HL-60/S4 treated with retinoic acid at 250 ng/mL for 4 days and 3 days (cell line): ENCODE results near the gene OSBPL5.

Source experiments
- in situ Hi-C: fragments of 300-500 bp; cut with MboI; formaldehyde crosslinking; loops from 2 replicates; pipeline ENCODE4 v1.7.0; 2022; ENCODE audit warnings: low sequenced_read_pairs

The OSBPL5 gene

DNA sequence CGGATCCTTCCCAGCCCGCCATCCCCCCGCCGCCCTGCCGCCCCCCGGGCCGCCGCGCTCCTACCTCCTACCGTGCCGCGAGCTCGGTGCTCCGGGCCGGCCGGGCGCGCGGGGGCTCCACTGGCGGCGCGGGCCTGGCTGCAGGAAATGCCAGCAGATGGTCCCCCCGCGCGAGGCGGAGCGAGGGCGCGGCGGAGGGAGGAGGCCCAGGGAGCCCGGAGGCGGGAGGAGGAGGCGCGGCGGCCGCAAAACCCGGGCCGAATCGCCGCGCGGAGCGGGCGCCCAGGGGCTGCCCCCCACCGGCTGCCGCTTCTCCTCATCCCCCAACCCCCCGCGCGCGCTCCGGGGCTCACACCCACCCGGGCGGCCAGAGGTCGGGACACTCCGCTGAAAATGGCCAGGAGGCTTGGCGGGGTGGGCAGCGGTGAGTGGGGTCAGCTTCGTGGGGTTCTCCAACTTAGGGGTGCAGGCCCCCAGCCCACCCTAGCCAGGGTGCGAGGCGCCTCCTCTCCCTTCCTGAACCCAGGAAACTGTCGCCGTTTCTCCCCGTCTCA, at the start of gene OSBPL5:
OSBPL5 (minus strand) TSS at position 159 of the 554 bp plus-strand sequence. CDS start 36,162 bp downstream, outside the sequence.
- in situ Hi-C loops: no loop called here

DNA sequence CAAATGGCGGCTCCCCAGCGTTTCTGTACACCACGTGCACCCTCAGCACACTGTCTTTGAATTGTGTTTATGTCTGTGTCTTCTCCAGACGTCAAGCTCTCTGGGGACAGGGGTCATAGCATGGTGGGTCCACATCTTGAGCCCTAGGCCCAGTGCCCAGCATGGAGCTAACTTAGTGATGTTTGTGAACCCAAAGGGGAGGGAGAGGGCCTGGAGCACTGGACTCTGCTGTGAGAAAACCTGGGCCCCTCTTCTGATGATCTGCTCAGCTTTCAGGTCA, 49.2 kb upstream of the OSBPL5 start:
- in situ Hi-C loops: loop anchor here (10.0 kb wide), 1 partner anchor 110 kb away; no protein-coding TSS in a partner anchor

DNA sequence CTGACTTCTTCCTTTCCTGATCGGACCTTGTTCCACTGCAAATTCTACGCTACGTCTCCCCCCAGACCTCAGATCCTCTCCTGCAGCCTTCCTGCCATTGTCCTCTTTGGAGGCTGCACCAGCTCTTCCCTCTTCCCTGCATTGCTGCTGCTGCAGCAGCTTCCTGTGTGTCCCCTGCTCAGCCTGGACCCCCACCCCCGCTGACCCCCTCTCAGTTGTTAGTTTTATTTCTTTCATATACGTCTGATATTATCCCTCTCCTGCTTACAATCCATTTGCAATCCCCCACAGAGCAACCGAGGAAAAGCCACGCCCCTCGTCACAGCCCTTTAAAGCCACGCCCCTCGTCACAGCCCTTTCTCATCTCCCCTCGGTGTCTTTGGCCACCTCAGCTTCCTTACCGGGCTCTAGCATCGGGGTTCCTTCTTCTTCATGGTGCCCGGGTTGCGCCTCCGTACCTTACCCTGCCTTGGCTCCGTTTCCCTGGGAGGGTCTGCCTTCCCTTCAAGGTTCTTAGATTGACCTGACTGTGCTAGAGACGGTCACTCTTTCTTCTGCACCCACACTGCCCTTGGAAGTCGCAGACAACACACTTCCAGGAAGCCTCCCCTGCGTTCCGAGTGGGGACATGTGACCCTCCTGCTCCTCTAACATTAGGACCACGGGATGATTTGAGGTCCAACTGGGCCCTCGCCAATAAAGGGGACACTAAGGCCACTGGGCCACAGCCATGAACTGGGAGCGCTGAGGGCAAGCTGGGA, 48.7 kb upstream of the OSBPL5 start:
- in situ Hi-C loops: loop anchor here (10.0 kb wide), 1 partner anchor 109 kb away; no protein-coding TSS in a partner anchor

DNA sequence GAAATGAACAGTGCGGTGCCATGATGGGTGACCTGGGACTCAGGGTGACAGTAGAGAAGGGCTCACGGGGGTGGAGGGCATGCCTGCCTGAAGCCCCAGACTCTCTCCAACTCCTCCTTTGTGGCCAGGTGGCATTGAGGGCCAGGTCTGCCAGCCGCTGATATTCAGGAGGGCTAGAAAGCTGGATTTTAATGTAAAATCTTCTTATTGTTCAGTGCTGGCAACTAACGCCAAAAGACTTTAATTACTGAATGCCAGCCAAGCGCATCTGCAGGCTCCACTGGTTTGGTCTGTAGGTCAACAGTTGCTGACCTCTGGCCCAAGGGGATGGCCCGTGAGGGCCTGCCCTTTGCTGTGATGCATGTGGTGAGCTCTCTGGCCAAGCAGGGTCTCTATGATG, 43.2 kb upstream of the OSBPL5 start:
- in situ Hi-C loops: no loop called here

GRCh38 chr11:3207526-3208189, 42.5 kb upstream of the OSBPL5 start:
- in situ Hi-C loops: no loop called here

DNA sequence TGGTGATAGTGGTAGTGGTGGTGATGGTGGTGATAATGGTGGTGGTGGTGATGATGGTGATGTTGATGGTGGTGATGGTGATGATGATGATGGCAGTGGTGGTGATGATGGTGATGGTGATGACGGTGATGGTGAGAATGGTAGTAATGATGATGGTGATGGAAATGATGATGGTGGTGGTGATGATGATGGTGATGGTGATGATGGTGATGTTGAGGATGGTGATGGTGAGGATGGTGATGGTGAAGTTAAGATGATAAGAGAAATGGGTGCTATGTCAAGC, 41.8 kb upstream of the OSBPL5 start:
- in situ Hi-C loops: no loop called here

- in situ Hi-C loops: no loop called here
These were observed 41.2 kb upstream of the OSBPL5 start for GRCh38 chr11:3206156-3206921.

DNA sequence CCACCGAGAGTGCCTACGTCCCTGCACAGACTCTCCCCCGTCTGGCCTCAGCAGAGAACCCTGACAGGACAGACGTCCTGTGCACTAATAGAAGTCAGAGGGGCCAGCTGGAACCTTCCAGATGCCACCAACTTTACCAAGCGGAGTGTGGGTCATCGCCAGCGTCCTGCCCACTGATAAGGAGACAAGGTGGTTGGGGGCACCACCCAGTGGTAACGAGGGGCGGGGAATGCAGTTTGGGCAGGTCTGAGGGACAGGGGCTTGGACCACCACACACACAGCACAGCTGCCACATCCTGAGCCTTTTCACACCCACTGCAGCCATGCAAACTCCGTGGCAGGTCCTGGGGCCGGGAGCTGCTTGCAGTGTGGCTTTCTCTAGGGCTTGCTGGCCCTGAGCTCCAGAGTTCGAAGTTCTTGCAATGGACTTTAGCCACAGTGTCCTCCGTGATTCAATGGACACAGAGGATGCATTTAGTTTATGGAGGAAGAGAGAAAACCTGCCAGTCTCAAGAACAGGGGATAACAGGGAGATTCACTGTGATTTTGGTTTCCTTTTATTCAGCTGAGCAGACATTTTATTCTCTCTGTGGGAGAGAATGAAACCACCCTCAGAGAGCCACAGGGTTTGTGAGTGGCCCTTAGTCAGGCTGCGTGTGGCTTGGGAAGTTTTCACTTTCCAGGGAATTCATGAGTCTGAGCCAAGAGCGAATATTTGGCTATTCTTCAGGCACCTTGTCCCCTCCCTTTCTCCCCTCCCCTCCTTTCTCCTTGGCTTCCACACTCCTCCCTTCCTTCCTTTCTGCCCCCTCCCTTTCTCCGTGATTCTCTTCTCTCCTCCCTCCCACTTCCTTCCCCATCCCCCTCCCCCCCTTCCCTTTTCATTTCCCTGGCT, 40.4 kb upstream of the OSBPL5 start:
- in situ Hi-C loops: no loop called here

GRCh38 chr11:3204141-3205015, 39.3 kb upstream of the OSBPL5 start:
- in situ Hi-C loops: no loop called here

DNA sequence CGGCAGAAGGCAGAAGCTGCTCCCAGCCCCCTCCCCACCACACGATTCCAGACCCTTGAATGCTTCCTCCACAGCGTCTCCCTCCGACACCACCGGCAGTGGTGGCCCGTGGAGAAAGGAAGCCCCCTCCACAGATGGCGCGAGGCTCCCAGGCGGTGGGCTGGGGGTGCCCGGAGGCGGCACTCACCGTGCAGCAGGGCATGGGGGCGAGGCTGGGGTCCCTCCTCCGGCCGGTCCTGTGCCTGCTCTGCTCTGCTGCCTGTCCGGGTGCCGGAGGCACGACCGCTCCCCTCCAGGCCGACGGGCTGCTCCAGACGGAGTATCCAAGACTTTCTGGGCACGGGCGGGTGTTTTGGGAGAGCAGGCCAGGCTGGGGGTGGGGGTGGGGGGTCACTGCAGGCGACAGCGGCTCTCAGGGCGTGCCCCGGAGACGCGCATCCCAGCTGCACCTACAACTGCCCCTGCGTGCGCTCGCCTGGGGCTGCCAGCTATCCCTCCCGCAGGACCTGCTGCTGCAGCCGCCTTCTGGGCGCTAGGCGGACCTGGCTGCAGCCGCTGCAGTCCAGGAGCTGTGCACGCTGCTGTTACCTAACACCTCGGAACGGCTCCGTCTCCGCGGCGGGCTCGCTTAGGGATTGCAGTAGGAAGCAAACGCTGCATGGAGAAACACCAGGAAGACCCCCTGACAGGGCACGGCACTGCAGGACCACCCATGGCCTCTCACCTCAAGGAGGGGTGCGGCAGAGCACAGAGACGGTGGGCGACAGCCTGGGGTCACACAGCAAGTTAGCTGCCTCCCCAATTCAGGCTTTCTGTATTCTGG, 38.3 kb upstream of the OSBPL5 start:
- in situ Hi-C loops: no loop called here

DNA sequence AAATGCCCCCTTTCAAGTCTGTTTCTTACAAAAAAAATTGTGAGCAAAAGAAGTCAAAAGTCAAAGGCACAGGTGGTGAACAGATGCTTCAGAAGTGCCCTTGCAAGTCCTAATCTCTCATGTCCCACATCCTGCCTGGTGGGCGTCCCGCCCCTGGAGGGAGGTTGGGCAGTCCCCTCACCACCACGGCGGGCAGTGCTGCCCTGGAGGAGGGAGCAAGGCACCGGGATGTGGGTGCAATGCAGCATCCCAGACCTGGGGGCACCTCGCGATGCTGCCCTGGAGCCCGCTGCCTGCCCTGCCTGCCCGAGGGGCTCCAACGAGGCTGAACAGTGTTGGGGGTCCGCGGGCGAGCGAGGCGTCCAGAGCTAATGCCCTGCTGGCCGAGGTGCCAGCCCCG, 37.6 kb upstream of the OSBPL5 start:
- in situ Hi-C loops: no loop called here

DNA sequence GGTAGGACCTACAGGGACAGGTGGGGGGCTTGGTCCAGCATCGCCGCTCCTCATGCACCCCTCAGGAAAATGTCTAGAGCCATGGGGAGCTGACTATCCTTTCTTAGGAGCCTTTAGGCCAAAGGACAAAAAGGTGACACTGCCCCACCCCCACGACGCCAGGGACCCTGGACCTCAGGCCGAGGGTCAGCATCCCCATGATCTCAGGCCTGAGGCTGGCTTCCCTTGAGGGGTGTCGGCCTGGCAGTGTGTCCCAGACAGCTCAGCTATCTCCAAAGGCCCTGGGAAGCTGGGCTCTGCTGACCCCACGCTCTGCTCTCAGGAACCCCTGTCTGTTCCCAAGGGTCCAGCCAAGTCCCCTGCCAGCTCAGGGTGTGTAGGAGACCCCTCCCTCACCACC, 37.2 kb upstream of the OSBPL5 start:
- in situ Hi-C loops: no loop called here

GRCh38 chr11:3201677-3202181, 36.6 kb upstream of the OSBPL5 start:
- in situ Hi-C loops: no loop called here

- in situ Hi-C loops: no loop called here
These were observed 36.0 kb upstream of the OSBPL5 start for GRCh38 chr11:3201112-3201581.

DNA sequence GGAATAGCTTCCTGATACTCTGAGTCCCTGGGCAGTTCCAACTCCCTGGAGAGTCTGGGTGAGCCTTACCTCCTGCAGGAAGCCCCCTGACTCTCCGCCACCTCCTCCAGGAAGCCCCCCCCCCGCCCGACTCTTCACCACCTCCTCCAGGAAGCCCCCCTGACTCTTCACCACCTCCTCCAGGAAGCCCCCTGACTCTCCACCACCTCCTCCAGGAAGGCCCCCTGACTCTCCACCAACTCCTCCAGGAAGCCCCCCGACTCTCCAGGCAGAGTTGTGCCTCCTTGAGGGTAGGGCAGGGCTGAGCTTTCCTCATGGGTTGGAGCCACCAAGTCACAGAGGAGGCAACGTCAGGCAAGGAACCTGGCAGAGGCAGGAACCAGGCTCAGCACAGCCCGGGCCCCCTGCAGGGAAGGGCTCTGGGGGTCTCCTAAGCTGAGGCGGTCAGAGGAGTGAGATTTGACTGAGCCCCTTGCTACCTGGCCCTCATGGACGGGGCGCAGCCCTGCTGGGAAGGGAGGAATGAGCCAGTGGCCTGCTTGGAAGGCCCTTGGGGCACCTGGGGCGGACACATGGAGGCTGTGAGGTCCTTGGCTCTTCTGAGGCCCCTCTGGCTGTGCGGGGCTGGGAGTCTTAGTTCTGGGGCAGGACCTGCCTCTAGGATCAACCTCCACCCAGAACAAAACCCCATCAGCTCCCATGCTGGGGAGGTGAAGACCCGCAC, 35.4 kb upstream of the OSBPL5 start:
- in situ Hi-C loops: no loop called here

DNA sequence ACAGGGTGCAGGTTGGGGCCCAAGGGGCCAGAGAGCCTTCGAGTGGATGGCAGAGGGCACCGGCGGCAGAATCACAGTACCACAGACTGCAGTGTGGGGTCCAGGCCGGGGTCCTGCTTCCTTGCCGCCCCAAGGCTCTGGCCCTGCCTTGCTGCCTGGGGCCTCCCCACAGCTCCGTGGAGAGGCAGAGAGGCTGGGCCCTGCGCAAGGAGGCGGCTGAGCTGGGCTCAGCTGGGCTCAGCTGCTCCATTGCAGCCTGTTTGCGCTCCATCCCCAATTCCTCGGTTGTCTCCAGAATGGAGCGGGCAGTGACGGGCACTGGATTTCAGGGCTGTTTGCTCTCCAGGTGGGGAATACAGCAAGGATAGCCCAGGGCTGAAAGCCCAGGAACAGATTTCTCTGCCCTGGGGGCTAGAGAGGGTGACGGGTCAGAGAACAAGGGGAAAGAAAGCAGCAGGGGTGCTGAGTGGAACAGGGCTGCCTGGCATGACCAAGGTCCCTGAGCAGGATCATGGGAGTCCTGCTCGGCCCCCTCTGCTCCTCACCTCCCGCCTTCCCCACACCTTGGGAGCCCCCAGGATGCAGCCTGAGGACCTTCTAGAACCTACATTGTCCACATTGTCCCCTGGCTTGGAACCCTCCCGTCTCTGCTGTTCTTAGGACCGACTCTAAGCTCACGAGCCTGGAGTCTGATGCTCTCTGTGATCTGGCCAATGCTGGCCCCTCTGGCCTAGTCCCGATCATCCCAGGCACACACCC, 34.6 kb upstream of the OSBPL5 start:
- in situ Hi-C loops: no loop called here

GRCh38 chr11:3198815-3199214, 33.7 kb upstream of the OSBPL5 start:
- in situ Hi-C loops: no loop called here
